ENCODE measurements around the gene IFNL3. TPM values are rescaled to one million over a fixed set of nuclear protein-coding genes. Genes with fewer than 3 reads are reported as not detected.
"Not testable (repeated sequence)": the region's sequence is repeated elsewhere in the genome, so short reads cannot be mapped to it uniquely, and the experiment has no call there.

The IFNL3 gene
- total RNA-seq, 2 experiments from 2014 or later: not detected

DNA sequence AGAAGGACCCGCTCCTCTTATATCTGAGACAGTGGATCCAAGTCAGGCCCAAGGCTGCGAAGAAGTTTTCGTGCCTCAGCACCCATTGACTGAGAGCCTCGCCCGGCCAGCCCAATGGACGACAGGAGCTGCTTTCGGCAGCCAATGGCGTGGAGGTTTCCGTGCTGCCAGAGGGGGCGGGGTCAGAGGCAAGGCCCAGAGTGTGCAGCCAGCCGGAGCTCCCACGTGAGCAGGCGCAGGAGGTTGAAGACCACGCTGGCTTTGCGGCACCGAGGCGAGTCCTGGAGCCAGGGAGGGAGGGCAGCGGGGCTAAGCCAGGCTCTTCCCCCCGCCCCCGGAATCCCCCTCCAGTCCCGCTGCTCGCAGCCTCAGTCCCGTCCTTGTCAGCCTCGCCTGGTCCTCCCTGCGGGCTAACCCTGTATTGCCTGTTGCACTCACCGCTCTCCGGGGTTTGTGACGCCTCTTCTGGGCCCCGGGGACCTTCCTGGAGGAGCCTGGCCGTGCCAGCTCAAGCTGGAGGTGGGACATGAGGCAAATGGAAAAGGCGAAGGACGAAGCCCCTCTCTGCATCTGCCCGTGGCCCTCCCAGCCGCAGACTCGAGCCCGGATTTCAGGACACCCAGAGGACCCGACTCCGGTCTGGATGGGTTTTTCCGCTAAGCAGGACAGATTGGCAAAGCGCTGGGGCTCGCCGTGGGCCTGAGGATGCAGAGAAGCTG lies 2.3 kb upstream of the IFNL3 start:
- Mint-ChIP-seq H3K27ac (no peak overlapping the region), H3K4me1 (peaks cover 4% of the 10 kb centered on the region), H3K36me3 (ENCODE audit: low read depth) (no peaks in the 10 kb centered on the region), H3K9me3 (no peaks in the 10 kb centered on the region), H3K27me3 (peaks cover 7% of the 10 kb centered on the region), H3K4me3 (no peak overlapping the region)
- CTCF ChIA-PET: interaction anchor here (0.6 kb wide), 1 partner anchor 36 kb away, joined by 6 read pairs; no protein-coding TSS in a partner anchor
- POLR2A ChIA-PET: no interaction called here
- DNase-seq: no peak

DNA sequence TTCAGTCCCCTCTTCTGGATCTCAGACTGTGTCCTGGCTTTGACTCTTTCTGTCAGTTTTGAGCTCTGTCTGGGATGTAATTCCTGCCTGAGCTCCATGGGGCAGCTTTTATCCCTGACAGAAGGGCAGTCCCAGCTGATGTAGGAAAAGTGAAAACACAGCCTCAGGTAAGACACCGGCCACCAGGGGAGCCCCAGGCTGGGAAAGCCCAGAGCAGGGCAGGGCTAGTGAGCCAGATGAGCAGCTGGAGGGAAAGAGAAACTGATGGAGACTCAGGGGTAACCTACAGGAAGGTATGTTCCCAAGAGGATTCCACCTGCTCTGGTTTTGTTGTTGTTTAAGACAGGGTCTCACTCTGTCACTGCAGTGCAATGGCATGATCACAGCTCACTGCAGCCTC lies 360 bp upstream of the IFNL3 start:
- H3K36me3 Mint-ChIP-seq (ENCODE audit: low read depth); H3K4me1 Mint-ChIP-seq; CTCF ChIA-PET: not testable (repeated sequence)

DNA sequence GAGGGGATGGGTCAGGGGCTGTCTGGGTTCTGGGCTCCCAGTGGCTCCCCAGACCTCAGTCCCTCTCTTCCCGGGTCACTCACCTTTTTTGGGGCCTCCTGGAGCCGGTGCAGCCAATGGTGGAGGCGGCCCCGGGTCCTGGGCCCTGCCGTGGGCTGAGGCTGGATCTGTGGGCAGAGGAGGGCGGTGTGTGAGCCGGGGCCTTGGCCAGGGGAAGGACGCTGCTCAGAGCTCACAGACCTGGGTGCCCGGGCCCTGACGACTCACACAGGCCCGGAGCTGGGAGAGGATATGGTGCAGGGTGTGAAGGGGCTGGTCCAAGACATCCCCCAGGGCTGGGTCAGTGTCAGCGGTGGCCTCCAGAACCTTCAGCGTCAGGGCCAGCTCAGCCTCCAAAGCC lies 1.1 kb downstream of the IFNL3 start:
- CTCF ChIA-PET; H3K36me3 Mint-ChIP-seq (ENCODE audit: low read depth); POLR2A ChIA-PET; H3K27me3 Mint-ChIP-seq; H3K4me3 Mint-ChIP-seq; H3K9me3 Mint-ChIP-seq; DNase-seq; H3K27ac Mint-ChIP-seq; H3K4me1 Mint-ChIP-seq: not testable (repeated sequence)

More for the DNA sequence above, 360 bp upstream of the IFNL3 start:
- POLR2A ChIA-PET, H3K27ac Mint-ChIP-seq, DNase-seq, H3K9me3 Mint-ChIP-seq, H3K27me3 Mint-ChIP-seq, H3K4me3 Mint-ChIP-seq: not testable (repeated sequence)

DNA sequence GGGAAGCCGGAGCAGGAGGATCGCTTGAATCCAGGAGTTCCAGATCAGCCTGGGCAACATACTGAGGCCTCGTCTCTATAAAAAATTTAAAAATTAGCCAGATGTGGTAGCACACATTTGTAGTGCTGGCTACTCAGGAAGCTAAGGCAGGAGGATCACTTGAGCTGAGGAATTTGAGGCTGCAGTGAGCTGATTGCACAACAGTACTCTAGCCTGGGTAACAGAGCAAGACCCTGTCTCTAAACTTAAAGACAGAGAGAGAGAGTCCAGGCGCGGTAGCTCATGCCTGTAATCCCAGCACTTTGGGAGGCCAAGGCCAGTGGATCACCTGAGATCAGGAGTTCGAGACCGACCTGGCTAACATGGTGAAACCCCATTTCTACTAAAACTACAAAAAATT lies 4.4 kb downstream of the IFNL3 start:
- Mint-ChIP-seq H3K9me3 (no peaks in the 10 kb centered on the region), H3K36me3 (ENCODE audit: low read depth) (no peaks in the 10 kb centered on the region), H3K4me3 (no peak overlapping the region), H3K4me1 (peaks cover 21% of the 10 kb centered on the region), H3K27me3 (peaks cover 2% of the 10 kb centered on the region), H3K27ac (no peak overlapping the region)
- ChIA-PET CTCF (interaction anchor here (0.7 kb wide), 1 partner anchor 118 kb away, joined by 4 read pairs; no protein-coding TSS in a partner anchor), POLR2A (interaction anchor here (0.9 kb wide), 1 partner anchor 12 kb away, joined by 3 read pairs; no protein-coding TSS in a partner anchor)
- no peak for DNase-seq

DNA sequence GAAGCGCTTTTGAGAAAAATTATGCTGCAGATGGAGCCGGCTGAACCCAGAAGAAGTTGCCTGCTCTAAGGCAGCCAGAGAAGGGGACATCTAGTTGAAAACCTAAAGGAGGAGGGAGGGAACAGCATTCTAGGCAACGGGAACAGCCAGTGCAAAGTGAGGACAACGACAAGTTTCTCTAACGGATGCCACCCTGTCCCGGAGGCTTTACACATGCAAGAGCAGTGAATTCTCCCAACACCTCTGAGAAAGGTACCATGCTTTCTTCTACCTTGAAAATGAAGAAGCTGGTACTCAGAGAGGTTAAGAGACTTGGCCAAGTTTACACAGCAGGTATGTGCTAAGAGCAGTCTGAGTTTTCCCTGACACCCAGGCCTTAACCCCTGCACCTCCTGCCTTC lies 5.9 kb downstream of the IFNL3 start:
- H3K4me1 Mint-ChIP-seq: peaks cover 21% of the 10 kb centered on the region
- peaks cover 2% of the 10 kb centered on the region for H3K27me3 Mint-ChIP-seq
- H3K9me3 Mint-ChIP-seq: no peaks in the 10 kb centered on the region
- POLR2A ChIA-PET: no interaction called here
- no peak for DNase-seq
- CTCF ChIA-PET: no interaction called here
- no peaks in the 10 kb centered on the region for H3K36me3 Mint-ChIP-seq (ENCODE audit: low read depth)
- no peak overlapping the region for H3K27ac Mint-ChIP-seq
- no peak overlapping the region for H3K4me3 Mint-ChIP-seq

DNA sequence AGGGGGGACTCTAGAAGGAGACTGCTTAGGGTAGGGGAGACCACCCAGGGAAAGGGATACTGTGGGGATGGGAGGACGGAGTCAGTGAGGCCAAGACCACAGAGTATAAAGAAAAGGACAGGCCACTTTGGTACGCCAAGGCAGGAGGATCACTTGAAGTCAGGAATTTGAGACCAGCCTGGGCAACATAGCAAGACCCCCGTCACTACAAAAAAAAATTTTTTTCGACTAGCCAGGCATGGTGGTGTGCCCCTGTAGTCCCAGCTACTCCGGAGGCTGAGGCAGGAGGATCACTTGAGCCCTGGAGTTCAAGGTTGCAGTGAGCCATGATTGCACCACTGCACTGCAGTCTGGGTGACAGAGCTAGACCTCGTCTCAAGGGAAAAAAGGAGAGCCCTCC lies 6.6 kb downstream of the IFNL3 start:
- no peak for DNase-seq
- no peaks in the 10 kb centered on the region for H3K36me3 Mint-ChIP-seq (ENCODE audit: low read depth)
- H3K27me3 Mint-ChIP-seq: peaks cover 2% of the 10 kb centered on the region
- ChIA-PET CTCF (no interaction called here), POLR2A (no interaction called here)
- H3K9me3 Mint-ChIP-seq: no peaks in the 10 kb centered on the region
- peaks cover 21% of the 10 kb centered on the region for H3K4me1 Mint-ChIP-seq
- no peak overlapping the region for H3K27ac Mint-ChIP-seq
- H3K4me3 Mint-ChIP-seq: no peak overlapping the region

DNA sequence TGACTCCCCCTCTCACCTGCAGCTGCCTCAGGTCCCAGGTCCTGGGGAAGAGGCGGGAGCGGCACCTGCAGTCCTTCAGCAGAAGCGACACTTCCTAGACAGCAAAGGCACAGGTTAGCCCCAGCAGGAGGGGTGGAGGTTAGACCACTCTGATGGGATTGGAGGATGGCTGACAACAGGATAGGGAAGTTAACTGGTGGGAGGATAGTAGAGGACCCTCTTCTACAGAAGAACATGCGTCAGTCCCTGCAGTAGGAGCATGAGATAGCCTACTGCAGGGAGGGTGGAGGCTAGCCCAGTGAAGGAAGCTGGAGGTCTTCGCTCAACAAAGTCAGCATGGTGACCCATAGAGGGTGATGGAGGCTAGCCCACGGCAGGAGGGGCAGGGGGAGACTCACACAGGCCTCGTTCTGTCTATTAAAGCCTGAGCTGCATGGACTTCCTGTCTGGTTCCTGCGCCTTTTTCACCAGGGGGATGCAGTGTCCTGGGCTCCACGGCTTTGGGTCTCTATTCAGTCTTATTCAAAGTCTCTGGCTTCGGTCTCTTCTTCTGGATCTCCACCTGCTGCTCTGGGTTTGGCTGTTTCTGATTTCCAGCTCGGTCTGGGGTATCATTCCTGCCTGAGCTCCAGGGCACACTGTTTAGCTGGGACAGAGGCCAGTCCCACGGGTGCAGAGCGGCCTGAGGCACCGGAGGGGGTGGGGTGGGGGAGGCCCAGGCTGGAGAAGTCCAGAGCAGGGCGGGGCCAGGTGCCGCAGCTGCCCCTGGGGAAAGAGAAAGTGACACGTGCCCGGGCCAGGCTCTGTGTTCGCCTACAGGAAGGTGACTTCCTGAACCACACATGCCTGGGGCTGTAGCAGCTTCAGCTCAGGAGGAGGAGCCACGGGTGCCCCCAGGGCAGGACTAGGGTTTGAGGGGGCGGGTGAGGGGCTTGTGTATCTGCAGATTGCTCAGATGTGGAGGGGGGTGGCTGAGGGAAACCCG lies 7.3 kb downstream of the IFNL3 start:
- no peak overlapping the region for H3K27ac Mint-ChIP-seq
- peaks cover 2% of the 10 kb centered on the region for H3K27me3 Mint-ChIP-seq
- H3K36me3 Mint-ChIP-seq (ENCODE audit: low read depth): no peaks in the 10 kb centered on the region
- POLR2A ChIA-PET: interaction anchor here (0.7 kb wide), 1 partner anchor 71 kb away, joined by 3 read pairs; no protein-coding TSS in a partner anchor
- H3K4me1 Mint-ChIP-seq: peaks cover 21% of the 10 kb centered on the region
- no peak overlapping the region for H3K4me3 Mint-ChIP-seq
- CTCF ChIA-PET: no interaction called here
- DNase-seq: peak; percentile 49
- no peaks in the 10 kb centered on the region for H3K9me3 Mint-ChIP-seq

DNA sequence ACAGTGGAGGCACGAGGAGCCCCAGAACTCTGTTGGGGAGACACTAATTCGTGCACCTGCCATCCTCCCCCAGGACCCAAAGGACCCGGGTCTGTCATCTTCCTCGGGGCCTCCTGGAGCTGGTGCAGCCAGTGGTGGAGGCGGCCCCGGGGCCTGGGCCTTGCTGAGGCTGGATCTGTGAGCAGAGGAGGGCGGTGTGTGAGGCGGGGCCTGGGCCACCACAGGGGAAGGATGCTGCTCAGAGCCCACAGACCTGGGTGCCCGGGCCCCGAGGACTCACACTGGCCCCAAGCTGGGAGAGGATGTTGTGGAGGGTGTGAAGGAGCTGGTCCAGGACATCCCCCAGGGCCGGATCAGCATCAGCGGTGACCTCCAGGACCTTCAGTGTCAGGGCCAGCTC lies 8.3 kb downstream of the IFNL3 start:
- POLR2A ChIA-PET: no interaction called here
- H3K9me3 Mint-ChIP-seq: no peaks in the 10 kb centered on the region
- H3K27me3 Mint-ChIP-seq: peaks cover 2% of the 10 kb centered on the region
- no peak overlapping the region for H3K4me3 Mint-ChIP-seq
- CTCF ChIA-PET: interaction anchor here (0.7 kb wide), 1 partner anchor 551 kb away, joined by 3 read pairs; no protein-coding TSS in a partner anchor
- H3K27ac Mint-ChIP-seq: no peak overlapping the region
- DNase-seq: peak; percentile 38
- no peaks in the 10 kb centered on the region for H3K36me3 Mint-ChIP-seq (ENCODE audit: low read depth)
- peaks cover 21% of the 10 kb centered on the region for H3K4me1 Mint-ChIP-seq

DNA sequence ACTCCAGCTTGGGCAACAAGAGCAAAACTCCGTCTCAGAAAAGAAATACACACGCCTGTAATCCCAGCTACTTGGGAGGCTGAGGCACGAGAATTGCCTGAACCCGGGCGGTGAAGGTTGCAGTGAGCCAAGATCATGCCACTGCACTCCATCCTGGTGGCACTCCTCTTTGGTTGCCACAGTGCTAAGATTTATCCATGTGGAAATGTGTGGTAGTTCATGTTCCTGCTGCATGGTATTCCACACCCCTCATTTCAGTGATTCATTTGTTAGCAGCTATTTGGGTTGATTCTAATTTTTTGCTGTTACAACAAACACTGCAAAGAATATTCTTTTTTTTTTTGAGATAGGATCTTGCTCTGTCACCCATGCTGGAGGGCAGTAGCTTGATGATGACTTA lies 12.1 kb downstream of the IFNL3 start:
- Mint-ChIP-seq H3K4me1 (peaks cover 12% of the 10 kb centered on the region), H3K9me3 (no peaks in the 10 kb centered on the region), H3K4me3 (no peak overlapping the region), H3K36me3 (ENCODE audit: low read depth) (no peaks in the 10 kb centered on the region), H3K27me3 (peaks cover 2% of the 10 kb centered on the region), H3K27ac (no peak overlapping the region)
- no peak for DNase-seq
- CTCF ChIA-PET: no interaction called here
- POLR2A ChIA-PET: no interaction called here

DNA sequence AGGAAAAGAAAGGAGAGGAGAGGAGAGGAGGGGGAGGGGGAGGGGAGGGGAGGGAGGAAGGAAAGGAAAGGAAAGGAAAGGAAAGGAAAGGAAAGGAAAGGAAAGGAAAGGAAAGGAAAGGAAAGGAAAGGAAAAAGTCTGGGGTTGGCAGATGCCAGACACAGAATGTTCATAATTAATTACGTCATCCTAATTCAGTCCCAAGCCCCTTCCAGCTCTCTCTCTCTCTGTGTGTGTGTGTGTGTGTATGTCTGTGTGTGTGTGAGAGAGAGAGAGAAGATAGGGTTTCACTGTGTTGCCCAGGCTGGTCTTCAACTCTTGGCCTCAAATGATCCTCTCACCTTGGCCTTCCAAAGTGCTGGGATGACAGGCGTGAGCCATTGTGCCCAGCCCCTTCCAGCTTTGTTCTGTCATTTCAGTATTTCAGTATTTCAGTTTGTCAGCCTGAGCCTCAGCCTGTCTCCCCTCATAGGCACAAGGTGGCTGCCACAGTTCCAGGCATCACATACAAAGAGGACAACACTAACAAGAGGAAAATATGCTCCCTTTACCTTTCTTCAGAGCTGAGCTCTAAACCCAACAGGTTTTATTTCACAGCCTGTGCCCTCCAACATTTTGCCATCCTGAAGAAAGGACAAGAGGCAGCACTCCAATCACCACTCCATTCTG lies 14.6 kb downstream of the IFNL3 start:
- Mint-ChIP-seq H3K27me3 (peaks cover 14% of the 10 kb centered on the region), H3K4me3 (no peak overlapping the region), H3K4me1 (no peaks in the 10 kb centered on the region), H3K36me3 (ENCODE audit: low read depth) (no peaks in the 10 kb centered on the region), H3K27ac (no peak overlapping the region), H3K9me3 (no peaks in the 10 kb centered on the region)
- DNase-seq: no peak
- POLR2A ChIA-PET: no interaction called here
- CTCF ChIA-PET: interaction anchor here (1.2 kb wide), 1 partner anchor 12 kb away, joined by 3 read pairs; no protein-coding TSS in a partner anchor

DNA sequence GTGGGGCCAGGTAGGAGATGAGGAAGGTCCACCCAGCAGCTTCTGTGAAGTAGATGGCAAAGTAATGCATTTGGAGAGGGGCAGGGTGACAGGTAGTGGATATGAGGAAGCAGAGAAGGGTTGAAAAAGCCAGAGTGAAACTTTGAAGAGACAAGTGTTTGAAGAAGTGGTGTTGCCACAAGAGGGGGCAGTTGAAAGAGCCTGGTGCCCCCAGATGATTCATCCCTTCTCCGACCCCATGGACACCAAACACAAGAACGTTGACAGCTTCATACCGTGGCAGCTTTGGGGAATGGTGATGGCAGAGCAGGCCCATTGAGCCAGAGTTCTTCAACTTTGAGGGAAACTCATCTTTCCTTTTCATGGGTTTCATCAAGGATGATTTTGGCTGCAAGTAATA lies 19.9 kb downstream of the IFNL3 start:
- no peaks in the 10 kb centered on the region for H3K9me3 Mint-ChIP-seq
- POLR2A ChIA-PET: no interaction called here
- CTCF ChIA-PET: no interaction called here
- H3K27me3 Mint-ChIP-seq: peaks cover 31% of the 10 kb centered on the region
- no peak overlapping the region for H3K27ac Mint-ChIP-seq
- H3K4me3 Mint-ChIP-seq: no peak overlapping the region
- DNase-seq: no peak
- H3K36me3 Mint-ChIP-seq (ENCODE audit: low read depth): no peaks in the 10 kb centered on the region
- H3K4me1 Mint-ChIP-seq: no peaks in the 10 kb centered on the region

DNA sequence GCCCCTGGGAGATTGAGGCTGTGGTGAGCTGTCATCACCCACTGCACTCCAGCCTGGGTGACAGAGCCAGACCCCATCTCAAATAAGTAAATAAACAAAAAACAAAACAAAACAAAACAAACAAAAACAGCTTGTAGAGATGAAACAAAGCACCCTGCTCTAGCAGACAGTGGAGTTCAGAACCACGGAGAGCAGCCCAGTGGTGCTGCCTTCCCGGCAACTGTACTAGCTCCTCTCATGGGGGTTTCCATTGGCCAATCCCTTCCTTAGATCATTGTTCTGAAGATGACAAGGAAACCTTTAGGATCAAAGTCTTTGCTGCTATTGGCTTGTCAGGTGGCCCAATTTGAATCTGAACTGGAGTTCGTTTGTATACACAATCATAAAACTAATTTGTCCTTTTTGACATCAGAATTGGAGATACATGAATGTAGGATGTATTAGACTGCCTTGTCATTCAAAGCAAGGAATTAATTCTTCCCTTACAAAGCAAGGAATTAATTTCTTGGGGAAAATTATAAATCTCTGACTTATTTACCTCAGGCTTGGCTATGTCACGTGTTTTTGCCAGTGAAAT lies 21.0 kb downstream of the IFNL3 start:
- ChIA-PET CTCF (no interaction called here), POLR2A (no interaction called here)
- no peaks in the 10 kb centered on the region for H3K4me1 Mint-ChIP-seq
- H3K36me3 Mint-ChIP-seq (ENCODE audit: low read depth): no peaks in the 10 kb centered on the region
- no peak overlapping the region for H3K4me3 Mint-ChIP-seq
- no peak overlapping the region for H3K27ac Mint-ChIP-seq
- peak; percentile 36 for DNase-seq
- H3K9me3 Mint-ChIP-seq: no peaks in the 10 kb centered on the region
- peaks cover 31% of the 10 kb centered on the region for H3K27me3 Mint-ChIP-seq

DNA sequence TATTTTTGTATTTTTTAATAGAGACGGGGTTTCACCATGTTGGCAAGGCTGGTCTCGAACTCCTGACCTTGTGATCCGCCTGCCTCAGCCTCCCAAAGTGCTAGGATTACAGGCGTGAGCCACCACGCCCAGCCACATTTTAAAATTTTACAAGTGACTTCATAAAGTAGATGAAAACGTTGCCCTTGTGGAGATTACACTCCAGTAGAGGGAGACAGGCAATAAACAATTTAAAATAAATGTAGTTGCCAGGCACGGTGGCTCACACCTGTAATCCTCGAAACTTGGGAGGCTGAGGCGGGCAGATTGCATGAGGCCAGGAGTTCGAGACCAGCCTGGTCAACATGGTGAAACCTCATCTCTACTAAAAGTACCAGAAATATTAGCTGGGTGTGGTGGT lies 25.7 kb downstream of the IFNL3 start:
- H3K36me3 Mint-ChIP-seq (ENCODE audit: low read depth); H3K27ac Mint-ChIP-seq; DNase-seq; H3K9me3 Mint-ChIP-seq; H3K4me1 Mint-ChIP-seq; H3K4me3 Mint-ChIP-seq; POLR2A ChIA-PET: not testable (repeated sequence)
- H3K27me3 Mint-ChIP-seq: peaks cover 16% of the 10 kb centered on the region
- CTCF ChIA-PET: interaction anchor here (0.7 to 1.6 kb wide), 2 partner anchors 10 to 111 kb away, joined by 3 read pairs; no protein-coding TSS in a partner anchor

All from activated CD4-positive, alpha-beta memory T cell treated with anti-CD3 and anti-CD28 coated beads, Interleukin-2, amount 10 ng/mL, durations not matched to agents 7 days and 5 days (primary cell).